ENCODE data around the gene RGS12. TPM values are rescaled to one million over a fixed set of nuclear protein-coding genes. Genes with fewer than 3 reads are reported as not detected.

The RGS12 gene
- polyA plus RNA-seq, 1 of the 3 experiments (the other 2 are of a cell fraction): 18.4 TPM

- Histone ChIP-seq H3K4me2 (no peak overlapping the region), H4K20me1 (ENCODE audit: insufficient read depth) (no peaks in the 10 kb centered on the region), H3K27me3 (ENCODE audit: insufficient read depth) (no peaks in the 10 kb centered on the region), H3K4me3 (ENCODE audit: low read depth in 2 of 2, low read length in 1 of 2) (no peak overlapping the region), H3F3A (replicated peaks; ENCODE audit: insufficient read depth) (no peaks in the 10 kb centered on the region), H3K9me2 (no peaks in the 10 kb centered on the region), H3K9me3 (peaks cover 3% of the 10 kb centered on the region; the same call in 1 of the 2 replicates), H3K27ac (ENCODE audit: low read depth in 2 of 2, low read length in 1 of 2) (no peak overlapping the region), H3K9ac (no peak overlapping the region), H2AFZ (ENCODE audit: low read depth) (no peak overlapping the region), H3K79me2 (ENCODE audit: insufficient read depth) (no peaks in the 10 kb centered on the region), H3K4me1 (ENCODE audit: control insufficient read depth in 1 of 2, insufficient read depth in 2 of 2, low read depth in 1 of 2, low read length in 1 of 2) (peaks cover 0 to 2% of the 10 kb centered on the region in 2 experiments; a peak in 1 of 4 replicates), H3K36me3 (replicated peaks in 1 of 2; ENCODE audit: control insufficient read depth in 1 of 2, insufficient read depth in 2 of 2, low read length in 1 of 2) (no peaks in the 10 kb centered on the region)
- POLR2A ChIA-PET: no interaction called here
- DNase-seq: no peak
- TF ChIP-seq JUND (IDR thresholded peaks at IDR 0.05) (no peak), GABPA (IDR thresholded peaks at IDR 0.05; ENCODE audit: low read depth) (no peak), ZBTB33 (IDR thresholded peaks at IDR 0.05; ENCODE audit: borderline replicate concordance, low read depth) (no peak), MEF2A (IDR thresholded peaks at IDR 0.05; ENCODE audit: borderline replicate concordance, low read depth) (no peak), ELF1 (IDR thresholded peaks at IDR 0.05) (no peak), IRF3 (IDR thresholded peaks at IDR 0.05; ENCODE audit: low read depth, low read length) (no peak), GATA2 (CRISPR knock-in tag; IDR thresholded peaks at IDR 0.05) (no peak), NRF1 (IDR thresholded peaks at IDR 0.05; ENCODE audit: low read depth, low read length) (no peak), POLR2AphosphoS5 (IDR thresholded peaks at IDR 0.05; ENCODE audit: low read depth, low read length) (no peak), TEAD4 (IDR thresholded peaks at IDR 0.05; ENCODE audit: borderline replicate concordance, insufficient read depth) (no peak), EP300 (IDR thresholded peaks at IDR 0.05; ENCODE audit: borderline replicate concordance in 1 of 2, low read depth in 1 of 2, low read length in 1 of 2) (no peak)
- TF ChIP-seq, protein P1, sequence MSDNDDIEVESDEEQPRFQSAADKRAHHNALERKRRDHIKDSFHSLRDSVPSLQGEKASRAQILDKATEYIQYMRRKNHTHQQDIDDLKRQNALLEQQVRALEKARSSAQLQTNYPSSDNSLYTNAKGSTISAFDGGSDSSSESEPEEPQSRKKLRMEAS (IDR thresholded peaks at IDR 0.05; ENCODE audit: low read depth): no peak
- TF ChIP-seq, protein P2, sequence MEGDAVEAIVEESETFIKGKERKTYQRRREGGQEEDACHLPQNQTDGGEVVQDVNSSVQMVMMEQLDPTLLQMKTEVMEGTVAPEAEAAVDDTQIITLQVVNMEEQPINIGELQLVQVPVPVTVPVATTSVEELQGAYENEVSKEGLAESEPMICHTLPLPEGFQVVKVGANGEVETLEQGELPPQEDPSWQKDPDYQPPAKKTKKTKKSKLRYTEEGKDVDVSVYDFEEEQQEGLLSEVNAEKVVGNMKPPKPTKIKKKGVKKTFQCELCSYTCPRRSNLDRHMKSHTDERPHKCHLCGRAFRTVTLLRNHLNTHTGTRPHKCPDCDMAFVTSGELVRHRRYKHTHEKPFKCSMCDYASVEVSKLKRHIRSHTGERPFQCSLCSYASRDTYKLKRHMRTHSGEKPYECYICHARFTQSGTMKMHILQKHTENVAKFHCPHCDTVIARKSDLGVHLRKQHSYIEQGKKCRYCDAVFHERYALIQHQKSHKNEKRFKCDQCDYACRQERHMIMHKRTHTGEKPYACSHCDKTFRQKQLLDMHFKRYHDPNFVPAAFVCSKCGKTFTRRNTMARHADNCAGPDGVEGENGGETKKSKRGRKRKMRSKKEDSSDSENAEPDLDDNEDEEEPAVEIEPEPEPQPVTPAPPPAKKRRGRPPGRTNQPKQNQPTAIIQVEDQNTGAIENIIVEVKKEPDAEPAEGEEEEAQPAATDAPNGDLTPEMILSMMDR (IDR thresholded peaks at IDR 0.05): no peak
- TF ChIP-seq, protein P3, sequence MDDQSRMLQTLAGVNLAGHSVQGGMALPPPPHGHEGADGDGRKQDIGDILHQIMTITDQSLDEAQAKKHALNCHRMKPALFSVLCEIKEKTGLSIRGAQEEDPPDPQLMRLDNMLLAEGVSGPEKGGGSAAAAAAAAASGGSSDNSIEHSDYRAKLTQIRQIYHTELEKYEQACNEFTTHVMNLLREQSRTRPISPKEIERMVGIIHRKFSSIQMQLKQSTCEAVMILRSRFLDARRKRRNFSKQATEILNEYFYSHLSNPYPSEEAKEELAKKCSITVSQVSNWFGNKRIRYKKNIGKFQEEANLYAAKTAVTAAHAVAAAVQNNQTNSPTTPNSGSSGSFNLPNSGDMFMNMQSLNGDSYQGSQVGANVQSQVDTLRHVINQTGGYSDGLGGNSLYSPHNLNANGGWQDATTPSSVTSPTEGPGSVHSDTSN (IDR thresholded peaks at IDR 0.05): no peak
- TF ChIP-seq, protein P4, sequence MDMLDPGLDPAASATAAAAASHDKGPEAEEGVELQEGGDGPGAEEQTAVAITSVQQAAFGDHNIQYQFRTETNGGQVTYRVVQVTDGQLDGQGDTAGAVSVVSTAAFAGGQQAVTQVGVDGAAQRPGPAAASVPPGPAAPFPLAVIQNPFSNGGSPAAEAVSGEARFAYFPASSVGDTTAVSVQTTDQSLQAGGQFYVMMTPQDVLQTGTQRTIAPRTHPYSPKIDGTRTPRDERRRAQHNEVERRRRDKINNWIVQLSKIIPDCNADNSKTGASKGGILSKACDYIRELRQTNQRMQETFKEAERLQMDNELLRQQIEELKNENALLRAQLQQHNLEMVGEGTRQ (IDR thresholded peaks at IDR 0.05; ENCODE audit: borderline replicate concordance, low read depth, low read length): no peak
- WGBS (ENCODE audit: low lambda C conversion rate): 75% methylated on average over 8 of the region's 9 CpGs
- CTCF ChIA-PET: interaction anchor here (0.7 kb wide), 1 partner anchor 143 kb away, joined by 3 read pairs; no protein-coding TSS in a partner anchor
Measured at GRCh38 chr4:3276986-3277385, 15.8 kb upstream of the RGS12 start.

All from SK-N-SH (cell line).